ENCODE measurements around the gene ATP8A1. TPM values are rescaled to one million over a fixed set of nuclear protein-coding genes. Genes with fewer than 3 reads are reported as not detected.
"Not testable (repeated sequence)": the region's sequence is repeated elsewhere in the genome, so short reads cannot be mapped to it uniquely, and the experiment has no call there.

The ATP8A1 gene
- total RNA-seq, 2 experiments from 2014 or later, result 55.3 to 56.3 TPM

DNA sequence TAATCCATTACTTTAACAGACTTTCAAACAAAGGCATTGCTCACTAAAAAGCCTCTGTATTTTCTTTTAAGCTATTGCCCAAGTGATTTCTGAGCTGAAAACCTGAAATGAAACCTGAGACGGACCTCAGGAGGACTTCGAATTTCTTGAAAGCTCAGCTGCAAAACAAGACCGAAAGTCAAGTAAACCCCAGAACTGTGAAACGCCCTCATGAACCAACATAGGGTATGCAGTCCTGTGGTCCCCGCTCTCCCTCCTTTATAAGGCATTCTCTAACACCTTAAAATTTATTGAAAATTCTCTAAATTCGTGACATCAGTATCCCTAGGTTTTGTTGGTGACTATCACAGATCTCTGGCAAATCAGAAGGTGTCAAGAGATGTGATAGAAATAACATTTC lies 167.8 kb downstream of the ATP8A1 start:
- H3K9me3 Mint-ChIP-seq, result no peaks in the 10 kb centered on the region
- H3K36me3 Mint-ChIP-seq, result no peaks in the 10 kb centered on the region
- ATAC-seq (ENCODE audit: low read depth) (no peak), DNase-seq (no peak)
- H3K4me1 Mint-ChIP-seq, result no peaks in the 10 kb centered on the region
- H3K27me3 Mint-ChIP-seq, result no peaks in the 10 kb centered on the region
- POLR2A ChIA-PET, result no interaction called here
- H3K4me3 Mint-ChIP-seq, result no peak overlapping the region
- no peak overlapping the region for H3K27ac Mint-ChIP-seq

DNA sequence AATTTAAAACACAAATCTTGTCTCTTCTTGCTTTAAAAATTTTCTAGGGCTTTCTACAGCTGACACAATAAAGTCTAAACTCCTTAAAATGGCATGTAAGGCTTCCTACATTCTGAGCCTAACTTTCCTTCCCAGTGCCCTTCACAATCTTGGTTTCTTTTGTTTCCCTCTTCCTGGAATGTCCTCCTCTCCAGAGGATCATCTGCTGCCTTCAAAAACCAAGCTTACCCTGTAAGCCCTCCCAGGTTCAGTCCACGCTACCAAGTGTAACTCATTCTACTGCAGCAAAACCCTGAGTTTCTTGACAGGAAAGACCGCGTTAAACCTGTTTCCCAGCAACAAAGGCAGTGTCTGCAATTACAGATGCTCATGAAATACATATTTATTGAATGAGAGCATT lies 168.4 kb downstream of the ATP8A1 start:
- no peaks in the 10 kb centered on the region for H3K36me3 Mint-ChIP-seq
- no peak for ATAC-seq (ENCODE audit: low read depth)
- no peaks in the 10 kb centered on the region for H3K9me3 Mint-ChIP-seq
- no peaks in the 10 kb centered on the region for H3K27me3 Mint-ChIP-seq
- H3K4me1 Mint-ChIP-seq, result no peaks in the 10 kb centered on the region
- DNase-seq, result no peak
- POLR2A ChIA-PET, result no interaction called here
- no peak overlapping the region for H3K4me3 Mint-ChIP-seq
- H3K27ac Mint-ChIP-seq, result no peak overlapping the region

DNA sequence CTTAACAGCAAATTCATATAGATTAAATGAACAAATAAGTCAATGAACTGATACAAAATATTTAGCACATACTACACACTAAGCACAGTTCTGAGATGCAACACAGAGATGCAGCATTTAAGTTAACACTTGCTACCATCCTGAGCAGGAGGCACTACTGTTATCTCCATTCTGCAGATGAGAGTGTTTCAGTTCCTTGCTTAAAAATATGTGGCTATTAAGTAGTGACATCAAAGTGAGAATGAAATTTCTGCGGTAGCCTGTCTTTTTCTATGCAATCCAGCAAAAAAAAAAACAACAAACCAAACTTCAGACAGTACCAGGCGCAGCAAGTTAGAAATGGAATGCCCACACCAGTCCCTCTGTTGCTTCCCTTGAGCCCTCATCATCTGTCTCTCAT lies 168.8 kb downstream of the ATP8A1 start:
- H3K4me3 Mint-ChIP-seq, result no peak overlapping the region

DNA sequence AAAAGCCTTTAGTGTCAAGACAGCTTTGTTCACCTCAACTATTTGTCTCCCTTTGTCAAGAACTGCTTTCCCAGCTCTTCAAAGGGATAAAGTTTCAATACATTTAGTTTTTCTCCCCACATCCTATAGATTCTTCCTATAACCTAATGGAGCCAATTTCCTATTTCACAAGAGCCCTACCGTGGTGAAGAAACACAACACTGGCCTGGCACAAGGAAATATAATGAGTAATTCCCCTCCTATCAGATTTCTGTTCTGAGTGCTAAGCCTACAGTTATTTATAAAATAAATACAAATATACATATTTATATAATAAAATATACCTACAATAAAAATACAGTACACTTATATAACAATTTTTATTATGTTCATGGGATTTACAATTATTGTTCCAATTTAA lies 169.7 kb downstream of the ATP8A1 start:
- Mint-ChIP-seq H3K9me3 (no peaks in the 10 kb centered on the region), H3K36me3 (peaks cover 1% of the 10 kb centered on the region), H3K27me3 (no peaks in the 10 kb centered on the region), H3K4me1 (no peaks in the 10 kb centered on the region), H3K4me3 (no peak overlapping the region), H3K27ac (no peak overlapping the region)
- POLR2A ChIA-PET, result no interaction called here
- no peak for DNase-seq
- no peak for ATAC-seq (ENCODE audit: low read depth)

More for the DNA sequence above, 168.8 kb downstream of the ATP8A1 start:
- Mint-ChIP-seq H3K27ac (no peak overlapping the region), H3K36me3 (peaks cover under 1% of the 10 kb centered on the region), H3K9me3 (no peaks in the 10 kb centered on the region), H3K4me1 (no peaks in the 10 kb centered on the region), H3K27me3 (no peaks in the 10 kb centered on the region)
- DNase-seq (no peak), ATAC-seq (ENCODE audit: low read depth) (no peak)
- POLR2A ChIA-PET, result no interaction called here

DNA sequence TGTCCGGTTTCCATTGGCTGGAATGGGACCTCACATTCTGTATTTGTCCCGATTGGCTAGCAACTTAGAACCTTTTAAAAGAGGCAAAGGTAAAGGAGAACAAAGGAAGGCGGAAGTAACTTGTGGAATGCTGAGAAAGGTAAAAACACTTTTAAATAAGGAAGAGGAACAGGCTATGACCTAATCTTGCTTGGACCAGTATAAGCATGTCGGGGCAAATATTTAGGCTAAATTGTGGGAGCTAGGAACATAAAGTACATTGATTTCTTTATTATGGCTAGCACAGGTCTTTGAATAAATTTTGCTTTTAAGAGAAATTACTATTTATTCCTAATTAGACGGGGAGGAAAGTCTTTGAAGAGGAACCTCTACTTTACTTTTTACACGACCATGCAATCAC lies 170.7 kb downstream of the ATP8A1 start:
- H3K36me3 Mint-ChIP-seq; H3K27ac Mint-ChIP-seq; ATAC-seq (ENCODE audit: low read depth); H3K4me3 Mint-ChIP-seq; H3K9me3 Mint-ChIP-seq; H3K4me1 Mint-ChIP-seq; H3K27me3 Mint-ChIP-seq; POLR2A ChIA-PET; DNase-seq: not testable (repeated sequence)

DNA sequence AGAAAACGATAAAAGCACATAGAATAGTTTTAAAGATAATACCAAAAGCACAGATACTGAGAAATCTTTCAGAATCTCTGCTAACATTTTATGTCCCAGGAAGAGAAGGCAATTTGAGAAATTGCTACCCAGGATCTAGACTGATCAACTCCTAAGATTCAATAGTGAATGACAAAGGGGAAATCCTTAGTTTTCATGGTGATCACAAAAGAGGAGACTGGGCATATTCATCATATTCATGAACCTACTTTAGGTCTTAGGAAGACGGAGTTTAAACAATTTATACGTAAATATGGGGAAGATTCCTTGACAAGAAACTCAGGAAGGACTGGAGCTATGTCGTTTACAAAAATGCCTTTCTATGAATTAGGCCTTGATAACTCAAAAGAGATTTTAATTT lies 172.3 kb downstream of the ATP8A1 start:
- ATAC-seq (ENCODE audit: low read depth), result no peak
- Mint-ChIP-seq H3K4me3 (no peak overlapping the region), H3K4me1 (no peaks in the 10 kb centered on the region), H3K27me3 (no peaks in the 10 kb centered on the region), H3K9me3 (no peaks in the 10 kb centered on the region), H3K27ac (no peak overlapping the region), H3K36me3 (peaks cover 3% of the 10 kb centered on the region)
- DNase-seq, result no peak
- POLR2A ChIA-PET, result no interaction called here

DNA sequence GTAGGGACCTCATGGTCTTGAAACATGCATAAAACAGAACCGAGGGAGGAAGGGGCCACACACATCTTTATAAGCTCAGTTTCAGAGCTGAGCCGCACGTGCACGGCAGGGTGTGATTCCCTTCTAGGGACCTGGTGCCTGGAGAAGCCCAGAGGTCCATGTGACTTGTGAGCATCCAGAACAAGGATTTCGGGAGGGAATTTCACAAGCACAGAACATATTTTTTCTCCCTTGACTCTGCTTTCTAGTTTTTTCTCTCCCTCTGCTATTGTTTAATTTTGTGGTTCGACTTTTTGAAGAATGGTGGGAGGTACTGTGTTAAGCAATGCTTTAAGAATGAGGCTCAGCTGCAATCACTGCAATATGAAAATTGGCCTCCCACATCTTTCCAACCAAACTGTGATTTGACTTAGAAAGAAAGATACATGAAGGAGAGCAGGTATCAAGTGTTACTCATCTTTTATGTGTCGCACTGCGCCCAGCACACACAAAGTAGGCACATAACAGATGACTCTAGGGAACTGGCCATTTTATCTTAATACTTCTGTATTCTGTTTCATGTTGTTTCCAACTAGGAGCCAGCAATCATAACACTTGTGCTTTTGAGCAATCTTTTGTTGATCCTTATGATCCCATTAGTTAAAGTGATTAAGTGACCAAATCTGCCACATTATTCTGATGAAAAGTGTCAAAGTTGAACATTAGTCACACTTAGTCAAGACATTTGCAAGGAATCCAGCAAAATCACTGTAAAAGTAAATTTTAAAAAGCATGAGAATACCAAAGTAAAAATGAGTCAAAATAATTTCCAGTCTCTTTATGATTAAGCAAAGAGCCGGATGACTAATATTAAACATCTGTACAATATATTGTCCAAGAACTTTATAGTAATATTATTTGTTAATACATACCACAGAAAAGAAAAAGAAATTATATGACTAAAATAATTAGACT lies 173.2 kb downstream of the ATP8A1 start:
- ATAC-seq (ENCODE audit: low read depth) (no peak), DNase-seq (no peak)
- POLR2A ChIA-PET, result no interaction called here
- Mint-ChIP-seq H3K4me3 (no peak overlapping the region), H3K9me3 (no peaks in the 10 kb centered on the region), H3K36me3 (peaks cover 5% of the 10 kb centered on the region), H3K4me1 (no peaks in the 10 kb centered on the region), H3K27ac (no peak overlapping the region), H3K27me3 (no peaks in the 10 kb centered on the region)

DNA sequence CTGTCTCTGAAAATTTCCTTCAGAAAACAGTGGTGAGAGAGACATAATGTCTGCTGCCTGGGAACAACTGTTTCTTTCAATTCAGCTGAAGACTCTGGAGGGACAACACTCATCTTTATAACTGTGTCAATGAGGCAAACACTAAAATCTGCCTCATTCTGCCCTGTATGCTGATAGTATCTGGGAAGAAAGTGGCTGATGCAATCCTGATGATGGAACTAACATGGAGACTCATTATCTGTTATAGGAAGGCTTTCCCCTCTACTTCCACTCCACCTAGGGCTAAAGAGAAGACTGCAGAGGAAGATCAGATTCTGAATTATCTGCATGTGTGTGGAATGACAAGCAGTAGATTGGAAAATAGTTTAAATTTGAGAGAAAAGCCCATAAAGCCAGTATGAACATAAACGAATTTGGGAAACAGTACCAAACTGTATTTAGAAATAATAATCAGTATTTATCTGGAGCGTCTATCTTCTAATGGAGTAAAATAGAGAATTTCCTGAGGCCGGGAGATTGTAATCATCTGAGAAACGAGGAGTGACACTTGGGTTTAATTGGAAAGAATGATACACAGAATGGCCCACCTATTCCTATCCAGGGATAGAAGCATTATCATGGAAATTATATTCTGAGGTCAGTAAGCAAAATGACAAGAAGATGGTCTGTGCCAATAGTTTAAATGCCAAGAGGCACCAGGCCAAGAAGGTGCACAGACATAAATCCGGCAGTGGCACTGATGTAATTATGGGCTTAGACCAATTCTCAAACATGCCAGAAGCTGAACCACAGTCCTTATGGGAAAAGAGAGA lies 174.2 kb downstream of the ATP8A1 start:
- Mint-ChIP-seq H3K4me1 (no peaks in the 10 kb centered on the region), H3K27me3 (no peaks in the 10 kb centered on the region), H3K27ac (no peak overlapping the region), H3K9me3 (no peaks in the 10 kb centered on the region), H3K4me3 (no peak overlapping the region), H3K36me3 (peaks cover 5% of the 10 kb centered on the region)
- ATAC-seq (ENCODE audit: low read depth), result no peak
- POLR2A ChIA-PET, result no interaction called here
- DNase-seq, result no peak

DNA sequence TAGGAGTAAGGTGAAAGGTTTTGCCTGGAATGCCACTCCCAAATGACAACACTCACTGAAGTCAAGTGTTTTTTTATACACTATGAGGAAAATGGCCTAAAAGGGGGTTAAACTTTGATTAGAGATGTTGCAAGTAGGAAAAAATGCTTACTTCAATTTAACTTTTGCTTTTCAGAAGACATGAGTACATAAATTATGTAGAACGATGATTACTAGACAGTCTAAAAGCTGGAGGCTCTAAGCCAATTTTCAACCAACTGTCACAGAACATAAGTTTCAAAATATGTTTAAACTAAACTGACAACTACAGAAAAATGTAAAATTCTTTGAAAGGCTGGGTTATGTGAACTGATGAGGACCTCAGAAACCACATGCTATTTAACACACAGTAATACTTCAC lies 176.2 kb downstream of the ATP8A1 start:
- Mint-ChIP-seq H3K27me3 (no peaks in the 10 kb centered on the region), H3K27ac (no peak overlapping the region), H3K4me1 (no peaks in the 10 kb centered on the region), H3K36me3 (peaks cover 8% of the 10 kb centered on the region), H3K9me3 (no peaks in the 10 kb centered on the region), H3K4me3 (no peak overlapping the region)
- POLR2A ChIA-PET, result no interaction called here
- DNase-seq, result no peak
- no peak for ATAC-seq (ENCODE audit: low read depth)

DNA sequence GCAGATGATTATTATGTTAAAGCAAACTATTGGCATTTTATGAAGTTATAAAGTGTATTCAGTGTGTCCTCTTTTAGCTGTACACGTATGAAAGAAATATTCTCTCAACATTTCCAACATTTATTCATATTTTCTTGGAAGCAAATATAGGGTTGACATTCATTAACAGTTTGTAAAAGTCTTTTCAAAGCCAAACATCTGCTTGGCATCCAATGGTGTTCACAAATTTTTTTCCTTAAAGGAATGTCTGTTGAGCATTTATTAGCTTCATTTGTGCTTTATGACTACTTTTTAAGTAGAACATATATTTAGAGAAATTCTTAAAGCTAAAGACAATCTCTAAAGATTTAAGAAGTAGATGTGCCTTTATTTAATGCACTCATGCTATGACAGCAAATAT lies 176.6 kb downstream of the ATP8A1 start:
- POLR2A ChIA-PET, result no interaction called here

DNA sequence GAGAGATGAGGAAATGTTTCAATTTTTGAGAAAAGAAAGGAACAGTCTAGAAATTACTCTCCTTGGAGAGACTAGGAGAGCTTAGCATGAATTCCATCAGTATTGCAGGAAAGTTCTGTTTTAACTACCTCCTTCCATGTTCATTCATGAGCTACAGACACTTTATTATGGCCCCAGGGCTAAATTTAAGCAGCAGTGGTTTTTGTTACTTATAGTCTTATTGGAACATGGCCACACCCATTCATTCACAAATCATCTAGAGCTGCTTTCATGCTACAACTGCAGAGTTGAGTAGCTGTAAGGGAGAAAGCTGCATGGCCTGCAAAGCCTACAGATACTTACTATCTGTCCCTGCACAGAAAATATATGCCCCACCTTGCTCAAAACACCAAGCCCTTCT lies 178.0 kb downstream of the ATP8A1 start:
- Mint-ChIP-seq H3K36me3 (peaks cover 8% of the 10 kb centered on the region), H3K4me1 (peaks cover 1% of the 10 kb centered on the region), H3K4me3 (no peak overlapping the region), H3K27me3 (no peaks in the 10 kb centered on the region), H3K27ac (no peak overlapping the region), H3K9me3 (no peaks in the 10 kb centered on the region)
- POLR2A ChIA-PET, result no interaction called here
- ATAC-seq (ENCODE audit: low read depth) (no peak), DNase-seq (no peak)

More for the DNA sequence above, 176.6 kb downstream of the ATP8A1 start:
- H3K4me3 Mint-ChIP-seq, result no peak overlapping the region
- no peak for ATAC-seq (ENCODE audit: low read depth)
- no peak for DNase-seq
- no peaks in the 10 kb centered on the region for H3K4me1 Mint-ChIP-seq
- H3K9me3 Mint-ChIP-seq, result no peaks in the 10 kb centered on the region
- no peaks in the 10 kb centered on the region for H3K27me3 Mint-ChIP-seq
- H3K36me3 Mint-ChIP-seq, result peaks cover 8% of the 10 kb centered on the region
- no peak overlapping the region for H3K27ac Mint-ChIP-seq

DNA sequence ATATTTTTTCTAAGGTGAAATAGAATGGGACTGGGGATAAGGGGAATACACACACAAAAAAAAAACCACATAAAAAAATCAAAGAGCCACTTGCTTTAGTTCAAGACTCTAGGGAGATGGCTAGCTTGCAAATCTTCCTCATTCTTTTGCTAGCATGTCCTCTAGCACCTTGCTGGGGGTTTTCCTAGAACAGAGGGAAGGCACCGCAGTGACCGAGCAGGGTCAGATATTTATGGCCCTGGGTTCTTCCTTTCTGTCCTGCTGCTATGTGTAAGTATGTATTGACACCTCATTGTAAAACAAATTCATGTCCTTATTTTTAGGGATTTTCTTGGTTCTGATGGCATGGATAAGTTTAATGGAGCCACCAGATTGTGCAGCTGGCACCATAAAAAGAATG lies 178.4 kb downstream of the ATP8A1 start:
- peaks cover 8% of the 10 kb centered on the region for H3K36me3 Mint-ChIP-seq
- ATAC-seq (ENCODE audit: low read depth), result no peak
- no peaks in the 10 kb centered on the region for H3K9me3 Mint-ChIP-seq
- H3K27me3 Mint-ChIP-seq, result no peaks in the 10 kb centered on the region
- no peak overlapping the region for H3K4me3 Mint-ChIP-seq
- POLR2A ChIA-PET, result no interaction called here
- H3K27ac Mint-ChIP-seq, result peak overlapping the region; percentile 11
- DNase-seq, result no peak
- H3K4me1 Mint-ChIP-seq, result peaks cover 2% of the 10 kb centered on the region

DNA sequence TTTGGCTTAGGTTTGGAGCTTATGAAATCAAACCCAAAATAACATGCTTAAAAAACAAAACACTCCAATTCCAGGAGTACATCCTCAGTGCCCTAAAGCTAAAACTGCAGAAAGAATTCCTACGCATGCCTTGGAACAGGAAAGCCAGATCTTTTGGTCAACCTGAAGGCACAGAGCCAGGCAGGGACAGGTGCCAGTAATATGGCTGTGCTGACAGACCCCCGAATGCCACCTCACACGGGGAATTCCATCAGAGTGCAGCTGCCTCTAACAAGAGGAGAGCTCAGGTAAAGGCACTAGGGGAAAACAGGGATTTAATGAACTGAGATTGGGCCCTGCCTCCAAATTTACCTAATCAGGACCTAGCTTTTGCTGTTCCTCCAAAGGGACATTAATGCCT lies 182.5 kb downstream of the ATP8A1 start:
- Mint-ChIP-seq H3K4me3 (no peak overlapping the region), H3K27ac (no peak overlapping the region), H3K36me3 (peaks cover 12% of the 10 kb centered on the region), H3K4me1 (peaks cover 2% of the 10 kb centered on the region), H3K27me3 (no peaks in the 10 kb centered on the region), H3K9me3 (no peaks in the 10 kb centered on the region)
- POLR2A ChIA-PET, result no interaction called here
- DNase-seq (no peak), ATAC-seq (ENCODE audit: low read depth) (no peak)

Measured in activated naive CD8-positive, alpha-beta T cell treated with anti-CD3 and anti-CD28 coated beads, Interleukin-2, amount 10 ng/mL, durations not matched to agents 7 days and 5 days (primary cell).